Ascending aorta (tissue), 2 donors: Measurements from ENCODE around the gene CCSER1. TPM values are rescaled to one million over a fixed set of nuclear protein-coding genes. Genes with fewer than 3 reads are reported as not detected.

Experiments used
- DNase-seq, 2 donors: peaks; one replicate each; pipeline ENCODE4 v3.0.0-alpha.2; 2019; ENCODE audit warnings: low spot score in 2 of 2
- H3K27ac ChIP-seq, 2 donors: fragments of 200-600 bp; sonication (generic); one replicate each; pipeline ENCODE4 v1.5.1; 2016 to 2017; ENCODE audit warnings: mild to moderate bottlenecking in 1 of 2
- H3K27me3 ChIP-seq: fragments of 200-600 bp; sonication (generic); one replicate; pipeline ENCODE4 v1.5.1; 2017
- H3K36me3 ChIP-seq, 2 donors: fragments of 200-600 bp; sonication (generic); one replicate each; pipeline ENCODE4 v1.5.1; 2016
- H3K4me1 ChIP-seq, 2 donors: fragments of 200-600 bp; sonication (generic); one replicate each; pipeline ENCODE4 v1.5.1; 2016 to 2017; ENCODE audit warnings: mild to moderate bottlenecking in 1 of 2
- H3K4me3 ChIP-seq, 2 donors: fragments of 200-600 bp; sonication (generic); one replicate each; pipeline ENCODE4 v1.5.1; 2016 to 2017; ENCODE audit warnings: mild to moderate bottlenecking in 1 of 2
- H3K9me3 ChIP-seq, 2 donors: fragments of 200-600 bp; sonication (generic); one replicate each; pipeline ENCODE4 v1.5.1; 2016
- CTCF ChIP-seq, 3 experiments: fragments of 200-600 bp in 2 of 3; fragments of 450-650 bp in 1 of 3; sonication (generic) in 2 of 3; IDR thresholded peaks; one replicate each; pipeline ENCODE4 v1.5.1; 2016 to 2019; ENCODE audit warnings: antibody characterized with exemption in 3 of 3, mild to moderate bottlenecking in 1 of 3, moderate library complexity in 1 of 3
- intact Hi-C: fragments of 100-400 bp; cut with DNase I; formaldehyde crosslinking; loops from one replicate; pipeline ENCODE4 v1.15.1; 2023
- total RNA-seq: library from RNA; depleted of rRNA; stranded (reverse); fragments of >200 nt; gene quantifications from one replicate; pipeline ENCODE4 v1.1.0, GENCODE V29; 2016

Gene CCSER1
- total RNA-seq, 1 donor from 2014 or later: 8.9 TPM

- Histone ChIP-seq H3K4me1 (no peaks in the 10 kb centered on the region), H3K27me3 (no peaks in the 10 kb centered on the region), H3K36me3 (no peaks in the 10 kb centered on the region), H3K27ac (no peak overlapping the region), H3K4me3 (no peak overlapping the region), H3K9me3 (no peaks in the 10 kb centered on the region)
- intact Hi-C loops: no loop called here
- no peak for TF ChIP-seq CTCF (IDR thresholded peaks at IDR 0.05)
- DNase-seq: no peak
Measured at GRCh38 chr4:90786602-90787001, 659.4 kb downstream of the CCSER1 start.

GRCh38 chr4:90792696-90793095 lies 665.5 kb downstream of the CCSER1 start:
- H3K4me3 ChIP-seq: no peak overlapping the region
- H3K36me3 ChIP-seq: no peaks in the 10 kb centered on the region
- no peaks in the 10 kb centered on the region for H3K4me1 ChIP-seq
- no peak for DNase-seq
- TF ChIP-seq CTCF (IDR thresholded peaks at IDR 0.05): no peak
- peaks cover 0 to 10% of the 10 kb centered on the region in 2 donors for H3K9me3 ChIP-seq
- intact Hi-C loops: no loop called here
- no peak overlapping the region for H3K27ac ChIP-seq
- no peaks in the 10 kb centered on the region for H3K27me3 ChIP-seq

GRCh38 chr4:90798948-90799347 lies 671.8 kb downstream of the CCSER1 start:
- Histone ChIP-seq H3K9me3 (peaks cover 0 to 10% of the 10 kb centered on the region in 2 donors), H3K27ac (no peak overlapping the region), H3K4me3 (no peak overlapping the region), H3K36me3 (no peaks in the 10 kb centered on the region), H3K27me3 (no peaks in the 10 kb centered on the region), H3K4me1 (no peaks in the 10 kb centered on the region)
- TF ChIP-seq CTCF (IDR thresholded peaks at IDR 0.05): no peak
- intact Hi-C loops: no loop called here
- no peak for DNase-seq

- intact Hi-C loops: no loop called here
- Histone ChIP-seq H3K36me3 (no peaks in the 10 kb centered on the region), H3K27ac (no peak overlapping the region), H3K4me3 (no peak overlapping the region), H3K4me1 (no peaks in the 10 kb centered on the region), H3K27me3 (no peaks in the 10 kb centered on the region), H3K9me3 (peaks cover 0 to 10% of the 10 kb centered on the region in 2 donors)
- DNase-seq: no peak
- TF ChIP-seq CTCF (IDR thresholded peaks at IDR 0.05): no peak
Measured at GRCh38 chr4:90799895-90800294, 672.7 kb downstream of the CCSER1 start.

- H3K4me3 ChIP-seq: no peak overlapping the region
- no peaks in the 10 kb centered on the region for H3K9me3 ChIP-seq
- H3K4me1 ChIP-seq: no peaks in the 10 kb centered on the region
- TF ChIP-seq CTCF (IDR thresholded peaks at IDR 0.05): no peak
- no peaks in the 10 kb centered on the region for H3K27me3 ChIP-seq
- no peaks in the 10 kb centered on the region for H3K36me3 ChIP-seq
- intact Hi-C loops: no loop called here
- DNase-seq: no peak
- H3K27ac ChIP-seq: no peak overlapping the region
Measured at GRCh38 chr4:90815569-90815968, 688.4 kb downstream of the CCSER1 start.

GRCh38 chr4:90816754-90817153 lies 689.6 kb downstream of the CCSER1 start:
- H3K27ac ChIP-seq: no peak overlapping the region
- intact Hi-C loops: no loop called here
- H3K4me1 ChIP-seq: no peaks in the 10 kb centered on the region

More at GRCh38 chr4:90816754-90817153, 689.6 kb downstream of the CCSER1 start:
- TF ChIP-seq CTCF (IDR thresholded peaks at IDR 0.05): no peak
- H3K4me3 ChIP-seq: no peak overlapping the region
- DNase-seq: no peak
- H3K36me3 ChIP-seq: no peaks in the 10 kb centered on the region
- H3K9me3 ChIP-seq: no peaks in the 10 kb centered on the region
- H3K27me3 ChIP-seq: no peaks in the 10 kb centered on the region
